ENCODE results near the gene DGKQ.

Gene DGKQ

GRCh38 chr4:970854-971520 lies 2.4 kb downstream of the DGKQ start:
- H3K36me3 Mint-ChIP-seq (ENCODE audit: insufficient read depth) = peaks cover 18% of the 10 kb centered on the region
- DNase-seq = peak in 1 of 3 experiments; percentile 17
- peaks cover 16 to 23% of the 10 kb centered on the region in 2 donors for H3K4me1 Mint-ChIP-seq (ENCODE audit: low read depth in 2 of 2)
- H3K27me3 Mint-ChIP-seq = no peaks in the 10 kb centered on the region
- peak overlapping the region; percentile 45 to 54 for H3K4me3 Mint-ChIP-seq
- H3K9me3 Mint-ChIP-seq = no peaks in the 10 kb centered on the region
- no peak for ATAC-seq (replicated peaks)
- peak overlapping the region; percentile 55 to 94 for H3K27ac Mint-ChIP-seq

DNA sequence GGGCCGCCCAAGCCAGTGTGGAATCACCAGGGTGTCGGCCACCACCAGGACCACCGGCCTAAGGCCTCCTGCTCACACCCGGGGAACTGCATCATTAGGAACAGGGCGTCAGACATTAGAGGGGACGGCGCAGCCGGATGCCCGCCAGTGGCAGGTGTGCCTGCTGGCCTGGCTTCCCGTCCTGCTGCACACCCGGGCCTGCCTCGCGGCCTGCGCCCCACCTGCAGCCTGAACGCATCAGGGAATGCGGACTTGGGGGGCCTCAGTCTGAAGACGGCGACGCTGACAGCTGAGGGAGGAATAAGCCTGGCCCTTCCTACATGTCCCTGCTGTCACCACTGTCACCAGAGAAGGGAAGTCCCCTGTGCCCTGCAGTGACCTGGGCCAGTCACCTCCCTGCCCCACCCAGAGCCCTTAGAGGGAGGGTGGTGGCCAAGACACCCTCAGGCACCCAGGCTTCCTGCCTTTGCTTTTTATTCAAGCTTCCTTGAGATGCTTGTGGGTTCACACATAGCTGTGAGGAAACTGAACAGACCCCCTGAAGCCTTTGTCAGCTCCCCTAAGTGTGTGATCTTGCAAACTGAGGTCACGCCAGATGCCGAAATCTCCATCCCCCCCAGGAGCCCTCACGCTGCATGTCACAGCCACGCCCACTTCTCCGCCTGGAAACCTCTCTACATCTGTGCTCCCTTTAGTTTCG lies 3.2 kb downstream of the DGKQ start:
- Mint-ChIP-seq H3K4me1 (ENCODE audit: low read depth in 2 of 2) (peaks cover 16 to 23% of the 10 kb centered on the region in 2 donors), H3K36me3 (ENCODE audit: insufficient read depth) (peaks cover 24% of the 10 kb centered on the region), H3K4me3 (peak overlapping the region; percentile 45 to 54), H3K27ac (peak overlapping the region; percentile 55 to 94), H3K9me3 (no peaks in the 10 kb centered on the region), H3K27me3 (no peaks in the 10 kb centered on the region)
- ATAC-seq (replicated peaks) = peak; percentile 68
- peak; percentile 74 to 79 (median 75) for DNase-seq

- Mint-ChIP-seq H3K9me3 (no peaks in the 10 kb centered on the region), H3K27ac (peak overlapping the region in 1 of 2 donors; percentile 55), H3K36me3 (ENCODE audit: insufficient read depth) (peaks cover 25% of the 10 kb centered on the region), H3K4me3 (no peak overlapping the region), H3K27me3 (no peaks in the 10 kb centered on the region), H3K4me1 (ENCODE audit: low read depth in 2 of 2) (peaks cover 16 to 23% of the 10 kb centered on the region in 2 donors)
- ATAC-seq (replicated peaks) (no peak), DNase-seq (no peak)
Observed at GRCh38 chr4:968621-969394, 4.6 kb downstream of the DGKQ start.

DNA sequence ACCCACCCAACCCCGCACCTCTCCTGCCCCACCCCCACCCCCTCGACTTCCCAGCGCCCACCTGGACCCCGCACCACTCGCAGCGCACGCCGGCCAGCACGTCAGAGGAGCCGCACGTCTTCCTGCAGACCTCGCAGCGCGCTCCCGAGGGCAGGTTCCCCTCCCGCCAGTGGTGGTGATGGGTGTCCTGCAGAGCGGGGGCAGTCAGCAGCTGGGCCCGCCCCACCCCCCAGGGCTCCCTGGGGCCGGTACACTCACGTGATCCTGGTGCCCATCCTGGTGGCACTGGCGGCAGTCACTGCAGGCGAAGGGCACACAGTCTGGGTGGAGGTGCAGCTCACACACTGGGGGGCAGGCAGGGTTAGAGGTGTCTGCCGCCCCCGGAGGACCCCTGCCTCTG lies 5.1 kb downstream of the DGKQ start:
- no peaks in the 10 kb centered on the region for H3K27me3 Mint-ChIP-seq
- ATAC-seq (replicated peaks) = no peak
- no peak for DNase-seq
- H3K4me3 Mint-ChIP-seq = no peak overlapping the region
- H3K36me3 Mint-ChIP-seq (ENCODE audit: insufficient read depth) = peaks cover 29% of the 10 kb centered on the region
- no peaks in the 10 kb centered on the region for H3K9me3 Mint-ChIP-seq
- peaks cover 16 to 23% of the 10 kb centered on the region in 2 donors for H3K4me1 Mint-ChIP-seq (ENCODE audit: low read depth in 2 of 2)
- H3K27ac Mint-ChIP-seq = no peak overlapping the region

- no peak for DNase-seq
- Mint-ChIP-seq H3K9me3 (no peaks in the 10 kb centered on the region), H3K4me3 (no peak overlapping the region), H3K36me3 (ENCODE audit: insufficient read depth) (peaks cover 29% of the 10 kb centered on the region), H3K27me3 (no peaks in the 10 kb centered on the region), H3K27ac (no peak overlapping the region), H3K4me1 (ENCODE audit: low read depth in 2 of 2) (peaks cover 16 to 23% of the 10 kb centered on the region in 2 donors)
- no peak for ATAC-seq (replicated peaks)
Observed at GRCh38 chr4:967113-968104, 6.0 kb downstream of the DGKQ start.

- no peak overlapping the region for H3K4me3 Mint-ChIP-seq
- H3K27ac Mint-ChIP-seq = peak overlapping the region in 1 of 2 donors; percentile 8
- no peak for ATAC-seq (replicated peaks)
Observed at GRCh38 chr4:966266-967112, 6.9 kb downstream of the DGKQ start.

GRCh38 chr4:965766-966134 lies 7.6 kb downstream of the DGKQ start:
- Mint-ChIP-seq H3K27me3 (no peaks in the 10 kb centered on the region), H3K4me3 (no peak overlapping the region), H3K4me1 (ENCODE audit: low read depth in 2 of 2) (peaks cover 10 to 14% of the 10 kb centered on the region in 2 donors), H3K36me3 (ENCODE audit: insufficient read depth) (peaks cover 29% of the 10 kb centered on the region), H3K9me3 (no peaks in the 10 kb centered on the region), H3K27ac (peak overlapping the region in 1 of 2 donors; percentile 8)
- no peak for DNase-seq
- ATAC-seq (replicated peaks) = no peak

More at GRCh38 chr4:966266-967112, 6.9 kb downstream of the DGKQ start:
- DNase-seq = no peak
- Mint-ChIP-seq H3K36me3 (ENCODE audit: insufficient read depth) (peaks cover 33% of the 10 kb centered on the region), H3K27me3 (no peaks in the 10 kb centered on the region), H3K4me1 (ENCODE audit: low read depth in 2 of 2) (peaks cover 16 to 21% of the 10 kb centered on the region in 2 donors), H3K9me3 (no peaks in the 10 kb centered on the region)

GRCh38 chr4:965048-965765 lies 8.2 kb downstream of the DGKQ start:
- DNase-seq (no peak), ATAC-seq (replicated peaks) (no peak)
- no peaks in the 10 kb centered on the region for H3K27me3 Mint-ChIP-seq
- H3K4me1 Mint-ChIP-seq (ENCODE audit: low read depth in 2 of 2) = peaks cover 5 to 9% of the 10 kb centered on the region in 2 donors
- no peak overlapping the region for H3K4me3 Mint-ChIP-seq
- H3K27ac Mint-ChIP-seq = peak overlapping the region in 1 of 2 donors; percentile 8
- H3K36me3 Mint-ChIP-seq (ENCODE audit: insufficient read depth) = peaks cover 29% of the 10 kb centered on the region
- no peaks in the 10 kb centered on the region for H3K9me3 Mint-ChIP-seq

DNA sequence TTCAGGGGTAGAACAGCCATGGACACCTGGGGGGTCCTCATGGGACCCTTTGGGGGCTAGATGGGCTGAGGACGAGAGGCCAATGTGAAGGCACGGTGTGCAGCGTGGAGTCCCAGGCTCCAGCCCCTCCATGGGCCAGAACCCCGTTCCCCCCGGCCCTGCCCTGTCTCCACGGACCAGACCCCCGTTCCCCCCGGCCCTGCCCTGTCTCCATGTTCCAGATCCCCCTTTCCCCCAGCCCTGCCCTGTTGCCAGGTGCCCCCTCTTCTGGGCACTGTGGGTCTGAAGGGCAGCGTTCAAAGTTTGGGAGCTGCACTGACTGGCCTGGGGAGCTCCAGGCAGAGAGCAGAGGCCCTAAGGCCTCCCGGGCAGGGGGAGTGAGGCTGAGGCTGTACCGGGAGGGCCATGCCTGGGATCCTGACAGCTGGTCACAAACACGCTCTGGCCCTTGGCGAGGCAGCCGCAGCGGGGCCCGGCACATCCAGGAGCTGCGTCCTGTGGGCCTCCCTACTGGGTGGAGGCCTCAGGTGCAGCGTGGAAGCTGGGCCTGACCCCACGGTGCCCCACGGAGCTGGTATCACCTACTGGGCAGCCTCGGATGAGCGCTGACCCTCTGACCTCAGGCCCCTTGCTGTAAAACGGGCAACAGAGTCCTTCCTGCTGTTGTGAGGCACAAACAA lies 8.9 kb downstream of the DGKQ start:
- H3K4me3 Mint-ChIP-seq = peak overlapping the region in 1 of 2 donors; percentile 19
- DNase-seq (no peak), ATAC-seq (replicated peaks) (no peak)
- no peaks in the 10 kb centered on the region for H3K9me3 Mint-ChIP-seq
- H3K4me1 Mint-ChIP-seq (ENCODE audit: low read depth in 2 of 2) = peaks cover 0 to 6% of the 10 kb centered on the region in 2 donors
- H3K27ac Mint-ChIP-seq = no peak overlapping the region
- H3K27me3 Mint-ChIP-seq = no peaks in the 10 kb centered on the region
- H3K36me3 Mint-ChIP-seq (ENCODE audit: insufficient read depth) = peaks cover 25% of the 10 kb centered on the region

DNA sequence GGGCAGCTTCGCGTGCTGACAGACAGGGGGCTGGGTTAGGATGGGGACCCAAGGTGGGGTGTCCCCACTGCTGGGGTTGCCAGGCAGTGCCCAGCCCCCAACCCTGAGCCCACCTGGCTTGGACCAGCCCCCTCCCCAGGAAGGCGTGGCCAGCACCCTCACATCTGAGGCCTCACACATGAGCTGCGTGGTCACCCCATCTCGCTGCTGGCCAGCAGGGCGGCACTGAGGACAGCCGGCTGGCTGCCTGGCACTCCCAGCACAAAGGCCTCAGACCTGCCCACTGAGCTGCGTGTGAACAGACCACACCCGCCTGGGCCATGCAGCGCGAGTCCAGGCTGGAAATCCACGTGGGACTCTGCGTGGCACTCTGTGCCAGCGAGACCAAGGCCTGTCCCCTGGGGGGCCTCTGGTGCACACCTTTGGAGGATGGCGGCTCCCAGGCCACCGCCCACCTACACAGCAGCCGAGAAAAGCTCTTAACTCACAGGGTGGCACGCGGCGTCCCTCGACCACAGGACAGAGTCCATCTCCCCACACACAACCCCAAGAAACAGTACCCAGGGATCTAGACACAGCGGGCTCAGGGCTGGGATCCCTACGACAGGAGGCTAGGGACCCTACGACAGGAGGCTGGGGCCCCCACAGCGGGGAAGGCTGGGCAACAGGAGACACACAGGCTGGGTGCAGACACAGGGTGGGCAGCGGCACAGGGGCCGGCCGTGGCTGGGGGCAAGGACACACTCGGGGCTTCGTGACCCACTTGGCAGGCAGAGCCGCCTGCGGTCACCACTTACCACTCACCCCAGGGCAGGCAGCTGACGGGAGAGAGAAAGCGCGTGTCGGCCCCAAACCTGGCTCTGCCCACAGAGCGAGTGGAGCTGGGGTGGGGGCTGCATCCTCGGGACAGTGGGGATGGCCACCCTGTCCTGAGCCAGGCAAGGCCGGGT lies 9.8 kb downstream of the DGKQ start:
- peaks cover 27% of the 10 kb centered on the region for H3K36me3 Mint-ChIP-seq (ENCODE audit: insufficient read depth)
- peaks cover 0 to under 1% of the 10 kb centered on the region in 2 donors for H3K4me1 Mint-ChIP-seq (ENCODE audit: low read depth in 2 of 2)
- no peaks in the 10 kb centered on the region for H3K27me3 Mint-ChIP-seq
- H3K27ac Mint-ChIP-seq = peak overlapping the region in 1 of 2 donors; percentile 41
- DNase-seq (no peak), ATAC-seq (replicated peaks) (no peak)
- no peaks in the 10 kb centered on the region for H3K9me3 Mint-ChIP-seq
- no peak overlapping the region for H3K4me3 Mint-ChIP-seq

Measured in effector memory CD8-positive, alpha-beta T cell (primary cell).